A204.1 (cell line): ENCODE results near the gene SLC6A18.

Experiments
- FAIRE-seq: peaks from 2 replicates; lab custom pipeline; 2012; peaks lifted over from hg19 to GRCh38; lab: Jason Lieb, UNC

Gene SLC6A18

DNA sequence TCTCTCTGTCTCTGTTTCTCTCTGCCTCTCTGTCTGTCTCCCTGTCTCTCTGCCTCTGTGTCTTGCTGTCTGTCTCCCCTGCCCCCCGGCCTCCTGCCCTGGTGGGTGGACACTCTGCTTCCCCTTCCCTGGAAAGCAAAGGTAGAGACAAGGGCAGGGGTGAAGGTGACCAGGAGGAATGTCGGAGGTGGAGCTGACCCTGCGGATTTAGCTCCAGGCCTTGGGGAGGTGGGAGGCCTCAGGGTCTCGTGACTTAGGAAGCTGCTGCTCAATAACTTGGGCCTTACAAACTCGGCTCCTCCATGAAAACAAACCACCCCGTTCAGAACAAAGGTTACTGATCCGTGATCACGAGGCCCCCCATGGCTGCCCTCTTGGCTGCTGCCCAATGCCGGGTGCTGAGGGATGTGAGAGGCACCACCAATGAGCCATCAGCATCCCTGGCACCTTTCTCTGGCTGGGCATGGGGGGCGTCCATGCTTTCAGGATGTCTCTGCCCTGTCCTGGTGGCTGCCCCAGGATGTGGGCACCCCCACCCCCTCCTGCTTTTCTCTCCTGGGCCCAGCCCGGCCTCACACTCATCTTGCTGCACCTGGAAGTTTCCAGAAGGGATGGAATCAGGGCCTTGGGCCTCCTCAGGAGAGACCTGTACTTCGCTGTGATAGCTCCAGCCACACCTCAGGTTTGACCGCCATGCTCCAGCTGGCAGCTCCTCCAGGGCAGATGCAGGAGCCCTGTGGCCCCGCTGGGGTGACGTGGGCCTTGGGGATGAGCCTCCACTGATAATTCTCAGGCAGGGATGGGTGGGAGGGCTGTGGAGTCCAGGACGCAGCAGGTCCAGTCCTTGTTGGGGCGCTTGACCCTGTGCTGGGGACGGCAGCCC, 38.6 kb upstream of the SLC6A18 start:
- no peak for FAIRE-seq

- FAIRE-seq: no peak
Measured at GRCh38 chr5:1187234-1187949, 37.8 kb upstream of the SLC6A18 start.

- no peak for FAIRE-seq
Measured at GRCh38 chr5:1187950-1188334, 37.2 kb upstream of the SLC6A18 start.

GRCh38 chr5:1188464-1188863, 36.7 kb upstream of the SLC6A18 start:
- FAIRE-seq: no peak

DNA sequence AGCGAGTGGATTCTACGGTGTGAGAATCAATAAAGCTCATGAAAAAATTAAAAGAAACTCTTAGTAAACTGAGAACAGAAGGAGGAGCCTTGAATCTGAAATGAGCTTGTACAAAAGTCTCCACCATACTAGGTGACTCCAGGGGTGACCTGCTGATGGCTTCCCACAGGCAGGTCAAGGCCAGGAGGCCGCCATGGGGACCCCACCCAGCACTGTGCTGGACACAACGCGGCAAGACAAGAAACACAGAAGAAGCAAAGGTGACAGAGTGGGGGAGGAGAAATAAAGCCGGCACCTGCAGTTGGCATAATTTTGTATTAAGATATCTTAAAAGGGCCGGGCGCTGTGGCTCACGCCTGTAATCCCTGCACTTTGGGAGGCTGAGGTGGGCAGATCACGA, 35.9 kb upstream of the SLC6A18 start:
- FAIRE-seq: no peak

GRCh38 chr5:1190278-1190677, 34.9 kb upstream of the SLC6A18 start:
- no peak for FAIRE-seq

DNA sequence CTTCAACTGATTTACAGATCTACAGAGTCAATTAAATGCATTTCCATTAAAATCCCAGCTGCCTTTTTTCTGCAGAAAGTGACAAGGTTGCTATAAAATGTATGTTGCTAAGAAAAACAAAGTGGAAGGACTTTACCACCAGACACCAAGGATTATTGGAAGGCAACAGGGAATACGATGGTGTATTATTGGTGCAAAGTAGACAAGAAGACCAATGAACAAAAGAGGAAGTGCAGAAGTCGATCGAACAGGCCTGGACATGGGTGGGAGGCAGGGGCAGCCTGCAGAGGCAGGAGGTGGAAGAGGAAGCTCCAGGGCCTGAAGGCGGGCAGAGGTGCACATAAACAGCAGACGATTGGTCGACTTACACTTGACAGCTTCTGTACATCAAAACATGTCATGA, 34.3 kb upstream of the SLC6A18 start:
- FAIRE-seq: no peak

- no peak for FAIRE-seq
Measured at GRCh38 chr5:1192971-1193590, 32.1 kb upstream of the SLC6A18 start.

DNA sequence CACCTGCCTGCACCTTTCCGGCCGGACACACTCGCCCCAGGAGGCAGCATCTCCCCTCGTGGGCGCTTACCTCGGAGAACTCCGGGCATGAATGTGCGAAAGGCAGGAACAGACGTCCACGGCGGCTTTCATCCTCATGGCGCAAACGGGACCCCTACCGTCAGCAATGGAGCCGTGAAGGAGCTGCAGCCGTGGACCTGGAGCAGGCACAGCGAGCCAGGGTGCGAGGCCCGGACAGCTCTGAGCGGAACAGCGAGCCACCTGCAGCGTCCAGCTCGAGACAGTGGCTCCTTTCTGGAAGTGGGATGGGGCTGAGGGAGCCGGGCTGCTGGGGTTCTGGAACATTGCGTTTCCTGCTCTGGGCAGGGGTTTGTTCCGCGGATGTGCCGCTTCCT, 31.6 kb upstream of the SLC6A18 start:
- FAIRE-seq: no peak

DNA sequence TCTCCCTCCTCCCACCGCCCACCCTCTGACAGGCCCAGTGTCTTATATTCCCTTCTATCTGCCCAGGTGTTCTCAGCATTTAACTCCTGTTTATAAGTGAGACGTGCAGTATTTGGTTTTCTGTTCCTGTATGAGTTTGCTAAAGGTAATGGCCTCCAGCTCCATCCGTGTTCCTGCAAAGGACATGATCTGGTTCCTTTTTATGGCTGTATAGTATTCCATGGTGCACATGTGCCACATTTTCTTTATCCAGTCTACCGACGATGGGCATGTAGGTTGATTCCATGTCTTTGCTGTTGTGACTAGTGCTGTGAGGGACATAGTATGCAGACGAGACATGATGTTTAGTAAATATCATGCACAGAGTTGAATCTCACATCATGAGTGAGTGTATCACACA, 30.8 kb upstream of the SLC6A18 start:
- FAIRE-seq: no peak

- no peak for FAIRE-seq
Measured at GRCh38 chr5:1195439-1195838, 29.7 kb upstream of the SLC6A18 start.

- FAIRE-seq: no peak
Measured at GRCh38 chr5:1195916-1196315, 29.3 kb upstream of the SLC6A18 start.

GRCh38 chr5:1196562-1196961, 28.6 kb upstream of the SLC6A18 start:
- no peak for FAIRE-seq

GRCh38 chr5:1197876-1198666, 27.1 kb upstream of the SLC6A18 start:
- FAIRE-seq: no peak

- no peak for FAIRE-seq
Measured at GRCh38 chr5:1199340-1199648, 25.9 kb upstream of the SLC6A18 start.

- FAIRE-seq: no peak
Measured at GRCh38 chr5:1199649-1200494, 25.3 kb upstream of the SLC6A18 start.

- FAIRE-seq: no peak
Measured at GRCh38 chr5:1200495-1201326, 24.5 kb upstream of the SLC6A18 start.

- FAIRE-seq: no peak
Measured at GRCh38 chr5:1201327-1202025, 23.7 kb upstream of the SLC6A18 start, which contains the start of gene SLC6A19. SLC6A19 (plus strand) TSS chr5:1201595; CDS start chr5:1201651, 56 bp downstream.

DNA sequence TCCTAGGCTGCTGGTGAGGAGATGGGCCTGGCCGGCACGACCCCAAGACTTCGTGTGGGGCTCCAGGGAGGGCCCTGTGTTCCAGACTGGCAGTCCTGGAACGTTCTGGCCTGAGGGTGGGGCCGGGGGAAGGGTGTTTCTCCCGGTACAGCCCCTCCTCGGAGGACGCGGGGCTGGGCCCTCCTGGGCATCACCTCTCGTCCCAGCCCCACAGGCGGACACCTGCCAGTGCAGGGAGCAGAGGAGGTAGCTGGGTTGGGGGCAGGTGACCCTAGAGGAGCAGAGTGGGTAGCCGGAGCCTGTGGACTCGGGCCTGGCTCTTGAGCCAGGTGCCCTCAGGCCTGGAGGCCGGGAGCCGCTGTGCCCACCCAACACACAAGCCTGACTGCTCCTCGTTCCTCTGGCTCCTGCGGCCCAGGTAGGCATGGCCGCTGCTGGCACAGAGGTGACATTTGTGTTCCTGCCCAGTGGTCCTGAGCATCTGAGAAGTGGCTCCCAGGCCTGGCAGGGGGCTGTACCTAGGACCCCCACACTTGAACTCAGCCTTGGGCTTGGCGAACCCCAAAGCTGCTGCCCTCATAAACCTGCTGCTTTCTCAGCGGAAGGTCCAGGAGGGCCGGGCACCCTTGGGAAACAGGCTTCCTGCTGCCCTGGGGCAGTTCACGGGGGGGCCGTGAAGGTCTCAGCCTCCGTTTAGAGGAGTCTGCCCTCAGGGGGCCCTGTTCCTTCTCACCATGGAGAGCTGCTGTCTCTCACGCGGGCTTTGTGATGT, 23.0 kb upstream of the SLC6A18 start:
- FAIRE-seq: no peak
